ENCODE data around the gene CYP4F22.

Gene CYP4F22

DNA sequence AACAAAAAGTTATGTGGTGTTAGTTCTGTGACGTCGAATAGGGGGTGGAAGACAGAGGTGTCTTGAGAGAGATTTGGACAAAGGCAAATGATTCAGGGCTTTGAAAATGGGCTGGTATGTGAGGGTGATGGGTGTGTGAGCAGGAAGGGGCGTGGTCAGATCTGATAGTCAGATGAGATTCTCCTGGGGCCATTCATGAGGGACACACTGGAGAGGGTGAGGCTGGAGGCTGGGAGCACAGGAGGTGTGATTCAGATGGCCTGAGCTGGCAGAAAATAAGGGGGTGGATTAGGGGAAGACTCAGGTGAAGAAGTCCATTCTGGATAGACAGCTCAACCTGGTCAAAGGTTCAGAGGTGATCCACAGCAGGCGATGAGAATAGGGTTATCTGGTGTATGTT, 28.0 kb downstream of the CYP4F22 start:
- Mint-ChIP-seq H3K4me3 (no peak overlapping the region), H3K27me3 (peaks cover 6% of the 10 kb centered on the region), H3K27ac (no peak overlapping the region), H3K36me3 (ENCODE audit: low read depth) (no peaks in the 10 kb centered on the region), H3K9me3 (no peaks in the 10 kb centered on the region), H3K4me1 (ENCODE audit: low read depth) (peaks cover 22% of the 10 kb centered on the region)
- intact Hi-C loops (cut with micrococcal nuclease), result no loop called here

DNA sequence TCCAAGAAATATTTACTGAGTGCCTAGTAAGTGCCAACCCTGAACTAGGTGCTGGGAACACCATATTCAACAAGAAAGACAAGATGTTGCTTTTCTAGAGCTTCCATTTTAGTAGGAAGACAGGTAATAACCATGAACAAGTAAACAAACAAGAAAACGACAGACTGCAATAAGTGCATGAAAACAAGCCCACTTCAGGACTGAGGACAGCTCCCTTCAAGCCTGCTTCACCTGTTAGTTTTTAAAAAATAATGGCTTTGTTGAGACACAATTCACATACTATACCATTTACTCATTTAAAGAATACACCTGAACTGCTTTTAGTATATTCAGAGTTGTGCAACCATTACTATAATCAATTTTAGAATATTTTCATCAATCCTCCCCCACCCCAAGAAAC, 30.4 kb downstream of the CYP4F22 start:
- Mint-ChIP-seq H3K36me3 (ENCODE audit: low read depth) (no peaks in the 10 kb centered on the region), H3K27ac (no peak overlapping the region), H3K27me3 (peaks cover 6% of the 10 kb centered on the region), H3K4me3 (no peak overlapping the region), H3K4me1 (ENCODE audit: low read depth) (peaks cover 6% of the 10 kb centered on the region), H3K9me3 (no peaks in the 10 kb centered on the region)
- intact Hi-C loops (cut with micrococcal nuclease), result no loop called here

- intact Hi-C loops (cut with micrococcal nuclease), result no loop called here
- no peaks in the 10 kb centered on the region for H3K9me3 Mint-ChIP-seq
- H3K27ac Mint-ChIP-seq, result no peak overlapping the region
- H3K4me1 Mint-ChIP-seq (ENCODE audit: low read depth), result peaks cover 6% of the 10 kb centered on the region
- H3K27me3 Mint-ChIP-seq, result peaks cover 6% of the 10 kb centered on the region
- no peak overlapping the region for H3K4me3 Mint-ChIP-seq
- H3K36me3 Mint-ChIP-seq (ENCODE audit: low read depth), result no peaks in the 10 kb centered on the region
Observed at GRCh38 chr19:15539638-15540037, 31.3 kb downstream of the CYP4F22 start.

DNA sequence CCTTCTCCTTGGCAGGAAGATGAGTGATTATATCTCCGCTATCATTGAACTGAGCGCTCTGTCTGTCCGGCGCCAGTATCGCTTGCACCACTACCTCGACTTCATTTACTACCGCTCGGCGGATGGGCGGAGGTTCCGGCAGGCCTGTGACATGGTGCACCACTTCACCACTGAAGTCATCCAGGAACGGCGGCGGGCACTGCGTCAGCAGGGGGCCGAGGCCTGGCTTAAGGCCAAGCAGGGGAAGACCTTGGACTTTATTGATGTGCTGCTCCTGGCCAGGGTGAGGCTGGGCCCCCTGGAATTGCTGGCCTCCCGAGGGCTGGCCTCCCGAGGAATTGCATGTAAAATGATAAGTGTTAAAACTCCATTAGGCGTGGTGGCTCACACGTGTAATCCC, 32.1 kb downstream of the CYP4F22 start:
- Mint-ChIP-seq H3K27ac (no peak overlapping the region), H3K27me3 (peaks cover 6% of the 10 kb centered on the region), H3K4me1 (ENCODE audit: low read depth) (peaks cover 6% of the 10 kb centered on the region), H3K36me3 (ENCODE audit: low read depth) (no peaks in the 10 kb centered on the region), H3K4me3 (no peak overlapping the region), H3K9me3 (no peaks in the 10 kb centered on the region)
- intact Hi-C loops (cut with micrococcal nuclease), result no loop called here

DNA sequence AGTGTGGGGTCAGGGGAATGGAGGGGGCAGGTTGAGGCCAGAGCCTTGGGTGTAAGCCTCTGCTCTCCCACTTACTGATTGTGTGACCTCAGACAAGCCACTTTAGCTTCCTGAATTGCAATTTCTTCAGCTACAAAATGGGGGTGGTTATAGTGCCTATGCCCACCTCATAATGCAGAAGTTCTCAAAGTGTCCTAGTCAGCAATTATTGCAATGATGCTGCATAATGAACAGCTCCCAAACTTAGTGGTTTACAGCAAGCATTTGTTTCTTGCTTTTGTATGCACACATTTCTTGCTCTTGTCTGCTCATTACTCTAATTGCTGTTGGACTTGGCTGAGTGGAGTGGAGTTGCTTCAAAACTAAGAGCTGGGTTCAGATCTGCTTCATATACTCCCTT, 36.0 kb downstream of the CYP4F22 start:
- intact Hi-C loops (cut with micrococcal nuclease), result no loop called here
- H3K4me1 Mint-ChIP-seq (ENCODE audit: low read depth), result no peaks in the 10 kb centered on the region
- no peaks in the 10 kb centered on the region for H3K9me3 Mint-ChIP-seq
- no peak overlapping the region for H3K27ac Mint-ChIP-seq
- peaks cover 6% of the 10 kb centered on the region for H3K27me3 Mint-ChIP-seq
- H3K36me3 Mint-ChIP-seq (ENCODE audit: low read depth), result no peaks in the 10 kb centered on the region
- no peak overlapping the region for H3K4me3 Mint-ChIP-seq

GRCh38 chr19:15544970-15545369, 36.6 kb downstream of the CYP4F22 start:
- Mint-ChIP-seq H3K4me1 (ENCODE audit: low read depth) (no peaks in the 10 kb centered on the region), H3K9me3 (no peaks in the 10 kb centered on the region), H3K4me3 (no peak overlapping the region), H3K27me3 (peaks cover 9% of the 10 kb centered on the region), H3K27ac (no peak overlapping the region), H3K36me3 (ENCODE audit: low read depth) (no peaks in the 10 kb centered on the region)
- intact Hi-C loops (cut with micrococcal nuclease), result no loop called here

DNA sequence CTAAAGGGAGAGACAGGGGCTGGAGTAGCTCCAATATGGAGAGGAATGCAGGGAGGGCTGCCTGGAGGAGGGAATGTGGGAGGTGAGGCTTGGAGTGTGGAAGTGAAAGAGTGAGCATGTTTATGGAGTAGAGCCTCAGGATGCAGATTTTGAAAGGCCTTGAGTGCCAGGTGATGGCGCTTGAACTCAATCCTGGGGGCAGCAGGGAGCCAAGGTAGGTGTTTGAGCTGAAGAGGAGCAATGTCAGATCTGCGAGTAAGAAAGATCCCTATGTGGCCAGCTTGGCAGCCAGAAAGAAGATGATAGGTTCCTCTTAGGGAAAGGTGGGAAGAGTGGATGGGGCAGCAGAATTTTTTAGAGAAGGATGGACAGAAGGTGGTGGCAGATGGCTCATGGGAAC, 40.3 kb downstream of the CYP4F22 start:
- Mint-ChIP-seq H3K9me3 (no peaks in the 10 kb centered on the region), H3K36me3 (ENCODE audit: low read depth) (no peaks in the 10 kb centered on the region), H3K27ac (no peak overlapping the region), H3K4me3 (no peak overlapping the region), H3K27me3 (peaks cover 31% of the 10 kb centered on the region), H3K4me1 (ENCODE audit: low read depth) (peaks cover 8% of the 10 kb centered on the region)
- intact Hi-C loops (cut with micrococcal nuclease), result no loop called here

DNA sequence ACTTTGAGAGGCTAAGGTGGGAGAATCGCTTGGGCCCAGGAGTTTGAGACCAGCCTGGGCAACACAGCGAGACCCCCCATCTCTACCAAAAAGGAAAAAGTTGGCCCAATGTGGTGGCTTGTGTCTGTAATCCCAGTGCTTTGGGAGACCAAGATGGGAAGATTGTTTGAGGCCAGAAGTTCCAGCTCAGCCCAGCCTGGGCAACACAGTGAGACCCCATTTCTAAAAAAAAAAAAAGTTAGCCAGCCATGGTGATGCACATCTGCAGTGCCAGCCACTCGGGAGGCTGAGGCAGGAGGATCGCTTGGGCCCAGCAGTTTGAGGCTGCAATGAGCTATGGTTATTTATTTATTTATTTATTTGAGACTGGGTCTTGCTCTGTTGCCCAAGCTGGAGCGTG, 41.3 kb downstream of the CYP4F22 start:
- no peak overlapping the region for H3K4me3 Mint-ChIP-seq
- no peak overlapping the region for H3K27ac Mint-ChIP-seq
- H3K36me3 Mint-ChIP-seq (ENCODE audit: low read depth), result no peaks in the 10 kb centered on the region
- intact Hi-C loops (cut with micrococcal nuclease), result no loop called here
- H3K27me3 Mint-ChIP-seq, result peaks cover 38% of the 10 kb centered on the region
- H3K9me3 Mint-ChIP-seq, result no peaks in the 10 kb centered on the region
- H3K4me1 Mint-ChIP-seq (ENCODE audit: low read depth), result peaks cover 8% of the 10 kb centered on the region

DNA sequence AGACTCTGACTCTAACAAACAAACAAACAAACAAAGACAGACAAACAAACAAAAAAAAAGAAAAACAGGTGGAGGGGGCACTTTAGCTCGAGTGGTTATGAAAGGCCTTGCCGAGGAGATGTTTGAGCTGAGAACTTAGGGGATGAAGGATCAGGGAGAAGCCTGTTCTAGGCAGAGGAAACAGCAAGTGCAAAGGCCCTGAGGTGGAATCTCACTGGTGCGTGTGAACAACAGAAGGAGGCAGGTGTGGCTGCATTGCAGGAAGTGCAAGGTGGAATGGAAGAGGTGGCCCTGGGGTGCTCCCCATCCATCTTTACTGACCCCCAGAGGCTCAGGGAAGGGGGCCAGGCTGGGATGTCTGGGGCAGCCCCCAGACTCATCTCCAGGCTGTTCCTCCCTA, 41.9 kb downstream of the CYP4F22 start:
- H3K27ac Mint-ChIP-seq, result no peak overlapping the region
- peaks cover 43% of the 10 kb centered on the region for H3K27me3 Mint-ChIP-seq
- no peak overlapping the region for H3K4me3 Mint-ChIP-seq
- no peaks in the 10 kb centered on the region for H3K9me3 Mint-ChIP-seq
- no peaks in the 10 kb centered on the region for H3K36me3 Mint-ChIP-seq (ENCODE audit: low read depth)
- H3K4me1 Mint-ChIP-seq (ENCODE audit: low read depth), result peaks cover 8% of the 10 kb centered on the region
- intact Hi-C loops (cut with micrococcal nuclease), result no loop called here

- Mint-ChIP-seq H3K36me3 (ENCODE audit: low read depth) (no peaks in the 10 kb centered on the region), H3K4me1 (ENCODE audit: low read depth) (peaks cover 14% of the 10 kb centered on the region)
Observed at GRCh38 chr19:15550929-15551292, 42.6 kb downstream of the CYP4F22 start.

DNA sequence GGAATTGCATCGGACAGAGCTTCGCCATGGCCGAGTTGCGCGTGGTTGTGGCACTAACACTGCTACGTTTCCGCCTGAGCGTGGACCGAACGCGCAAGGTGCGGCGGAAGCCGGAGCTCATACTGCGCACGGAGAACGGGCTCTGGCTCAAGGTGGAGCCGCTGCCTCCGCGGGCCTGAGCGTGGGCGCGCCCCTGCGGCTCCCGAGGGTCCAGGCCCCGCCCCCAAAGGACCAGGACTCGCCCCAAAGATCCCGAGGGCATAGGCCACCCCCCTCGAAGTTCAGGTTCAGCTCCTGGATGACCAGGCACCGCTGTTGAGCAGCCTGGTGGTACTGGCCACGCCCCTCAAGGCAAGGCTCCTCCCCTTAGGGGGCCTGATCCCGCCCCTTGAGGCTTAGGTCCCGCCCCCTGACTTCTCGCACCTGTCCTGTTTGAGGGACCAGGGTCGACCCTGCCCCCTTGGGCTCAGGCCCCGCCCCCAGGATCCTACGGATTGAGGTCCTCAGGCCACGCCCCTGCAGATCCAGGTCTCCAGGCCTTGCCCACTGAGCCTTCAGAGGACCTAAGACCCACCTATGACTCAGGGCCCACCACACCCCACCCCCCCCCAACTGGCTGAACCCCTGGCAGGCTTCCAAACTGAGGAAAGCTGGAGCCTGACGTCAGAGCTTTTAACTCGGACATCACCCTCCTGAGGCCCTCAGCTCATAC, 43.1 kb downstream of the CYP4F22 start:
- Mint-ChIP-seq H3K27me3 (peaks cover 47% of the 10 kb centered on the region), H3K4me1 (ENCODE audit: low read depth) (peaks cover 20% of the 10 kb centered on the region), H3K36me3 (ENCODE audit: low read depth) (no peaks in the 10 kb centered on the region), H3K9me3 (no peaks in the 10 kb centered on the region), H3K27ac (no peak overlapping the region), H3K4me3 (peak overlapping the region; percentile 57)
- intact Hi-C loops (cut with micrococcal nuclease), result no loop called here

More at GRCh38 chr19:15550929-15551292, 42.6 kb downstream of the CYP4F22 start:
- intact Hi-C loops (cut with micrococcal nuclease), result no loop called here
- Mint-ChIP-seq H3K4me3 (peak overlapping the region; percentile 57), H3K27me3 (peaks cover 47% of the 10 kb centered on the region), H3K9me3 (no peaks in the 10 kb centered on the region), H3K27ac (no peak overlapping the region)

DNA sequence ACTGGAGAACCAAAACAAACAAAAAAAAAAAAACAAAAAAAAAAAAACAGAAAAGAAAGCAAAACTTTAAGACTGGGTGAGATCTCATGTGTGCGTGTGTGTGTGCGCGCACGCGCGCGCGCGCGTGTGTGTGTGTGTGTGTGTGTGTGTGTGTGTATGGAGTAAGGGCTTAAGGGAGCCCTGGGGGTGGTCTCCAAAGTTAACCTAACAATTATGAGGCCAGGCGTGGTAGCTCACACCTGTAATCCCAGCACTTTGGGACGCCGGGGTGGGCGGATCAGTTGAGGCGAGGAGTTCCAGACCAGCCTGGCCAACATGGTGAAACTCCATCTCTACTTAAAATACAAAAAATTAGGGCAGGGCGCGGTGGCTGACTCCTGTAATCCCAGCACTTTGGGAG, 46.7 kb downstream of the CYP4F22 start:
- H3K4me3 Mint-ChIP-seq, result no peak overlapping the region
- intact Hi-C loops (cut with micrococcal nuclease), result no loop called here

DNA sequence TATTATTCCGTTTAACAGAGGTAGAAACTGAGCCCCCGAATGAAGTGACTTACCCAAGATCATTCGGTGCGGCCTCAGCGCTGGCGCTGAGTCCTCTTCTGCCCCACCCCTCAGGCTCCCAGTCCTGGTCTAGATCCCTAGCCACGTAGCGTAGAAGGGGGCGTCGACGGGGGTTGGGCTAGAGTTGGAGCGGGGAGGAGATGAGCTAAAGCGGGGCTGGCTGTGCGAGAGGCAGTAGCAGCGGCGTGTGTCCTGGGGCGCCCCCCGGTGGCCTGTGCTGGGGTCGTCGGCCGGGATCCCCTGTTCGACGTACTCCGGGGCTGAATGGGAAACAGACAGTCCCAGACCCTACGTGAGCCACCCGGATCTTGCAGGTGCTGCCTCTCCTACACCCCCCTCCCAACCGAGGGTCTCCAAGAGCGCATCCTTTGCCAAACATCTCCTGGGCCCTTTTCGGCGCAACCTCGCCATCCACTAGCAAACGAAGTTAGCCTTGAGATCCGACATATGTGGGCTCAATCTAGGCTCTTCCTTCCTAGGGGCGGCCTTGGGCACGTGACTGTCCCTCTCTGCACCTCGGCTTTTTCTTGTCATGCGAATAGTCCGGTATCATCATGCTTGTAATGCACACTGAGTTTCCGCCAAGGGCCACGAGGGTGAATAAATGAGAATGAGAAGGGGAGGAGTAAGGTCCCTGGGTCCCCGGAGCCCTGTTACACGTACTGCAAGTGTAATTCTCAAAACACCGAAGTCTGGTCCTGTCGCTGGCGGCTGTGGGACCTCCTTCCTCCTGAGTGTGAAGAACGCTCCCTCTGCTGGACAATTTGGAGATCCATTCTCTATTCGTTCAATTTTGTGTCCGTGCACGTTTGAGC, 47.7 kb downstream of the CYP4F22 start:
- Mint-ChIP-seq H3K4me1 (ENCODE audit: low read depth) (peaks cover 18% of the 10 kb centered on the region), H3K36me3 (ENCODE audit: low read depth) (no peaks in the 10 kb centered on the region), H3K27me3 (peaks cover 45% of the 10 kb centered on the region), H3K4me3 (peak overlapping the region; percentile 75), H3K9me3 (no peaks in the 10 kb centered on the region), H3K27ac (peak overlapping the region; percentile 41)
- intact Hi-C loops (cut with micrococcal nuclease), result loop anchor here (1.0 to 2.0 kb wide), 3 partner anchors 137 to 463 kb away; no protein-coding TSS in a partner anchor

More for the DNA sequence above, 46.7 kb downstream of the CYP4F22 start:
- H3K27me3 Mint-ChIP-seq, result peaks cover 53% of the 10 kb centered on the region
- no peaks in the 10 kb centered on the region for H3K36me3 Mint-ChIP-seq (ENCODE audit: low read depth)
- no peak overlapping the region for H3K27ac Mint-ChIP-seq
- H3K4me1 Mint-ChIP-seq (ENCODE audit: low read depth), result peaks cover 23% of the 10 kb centered on the region
- no peaks in the 10 kb centered on the region for H3K9me3 Mint-ChIP-seq

DNA sequence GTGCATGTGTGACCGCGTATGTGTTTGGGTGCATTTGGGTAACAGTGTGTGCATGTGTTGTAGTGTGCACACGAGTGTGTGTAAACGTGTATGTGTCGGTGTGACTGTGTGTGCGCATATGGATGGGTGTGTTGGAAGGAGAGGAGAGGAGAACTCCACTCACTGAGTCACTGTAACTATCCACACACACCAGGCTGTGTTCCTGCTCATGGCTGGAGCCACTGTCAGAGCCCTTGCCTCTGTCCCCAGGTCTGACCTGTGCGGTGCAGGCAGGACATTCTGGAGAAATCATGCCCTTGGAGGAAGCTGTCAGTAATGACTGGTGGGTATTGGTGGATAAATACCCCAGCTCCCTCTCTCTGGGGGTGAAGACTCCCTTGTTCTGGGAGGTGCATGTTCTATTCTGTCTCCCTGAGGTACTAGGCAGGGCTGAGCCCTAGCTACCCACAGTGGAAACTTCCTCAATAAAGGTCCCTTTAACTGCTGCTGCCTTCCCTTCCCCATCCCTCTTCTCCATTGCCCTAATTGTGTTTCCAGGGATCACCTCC, 48.4 kb downstream of the CYP4F22 start:
- intact Hi-C loops (cut with micrococcal nuclease), result loop anchor here (1.0 to 2.0 kb wide), 3 partner anchors 137 to 464 kb away; no protein-coding TSS in a partner anchor
- Mint-ChIP-seq H3K9me3 (no peaks in the 10 kb centered on the region), H3K27ac (no peak overlapping the region), H3K36me3 (ENCODE audit: low read depth) (no peaks in the 10 kb centered on the region), H3K27me3 (peaks cover 45% of the 10 kb centered on the region), H3K4me1 (ENCODE audit: low read depth) (peaks cover 15% of the 10 kb centered on the region), H3K4me3 (no peak overlapping the region)

All from dendritic cell treated with granulocyte-macrophage colony-stimulating factor and Interleukin-4, amounts not matched to agents 40 ng/mL and 50 ng/mL, for 4 days (primary cell).